Effector CD8-positive, alpha-beta T cell (primary cell): ENCODE measurements around the gene RAI2.

Experiments
- DNase-seq: peaks from one replicate; lab custom pipeline; 2025; lab: John Stamatoyannopoulos, UW
- total RNA-seq, 4 experiments: gene quantifications; one replicate each; lab custom pipeline; 2026; lab: John Stamatoyannopoulos, UW

The RAI2 gene
- 0 to 0.29 (median 0.09) reads per million in 4 experiments for total RNA-seq

DNA sequence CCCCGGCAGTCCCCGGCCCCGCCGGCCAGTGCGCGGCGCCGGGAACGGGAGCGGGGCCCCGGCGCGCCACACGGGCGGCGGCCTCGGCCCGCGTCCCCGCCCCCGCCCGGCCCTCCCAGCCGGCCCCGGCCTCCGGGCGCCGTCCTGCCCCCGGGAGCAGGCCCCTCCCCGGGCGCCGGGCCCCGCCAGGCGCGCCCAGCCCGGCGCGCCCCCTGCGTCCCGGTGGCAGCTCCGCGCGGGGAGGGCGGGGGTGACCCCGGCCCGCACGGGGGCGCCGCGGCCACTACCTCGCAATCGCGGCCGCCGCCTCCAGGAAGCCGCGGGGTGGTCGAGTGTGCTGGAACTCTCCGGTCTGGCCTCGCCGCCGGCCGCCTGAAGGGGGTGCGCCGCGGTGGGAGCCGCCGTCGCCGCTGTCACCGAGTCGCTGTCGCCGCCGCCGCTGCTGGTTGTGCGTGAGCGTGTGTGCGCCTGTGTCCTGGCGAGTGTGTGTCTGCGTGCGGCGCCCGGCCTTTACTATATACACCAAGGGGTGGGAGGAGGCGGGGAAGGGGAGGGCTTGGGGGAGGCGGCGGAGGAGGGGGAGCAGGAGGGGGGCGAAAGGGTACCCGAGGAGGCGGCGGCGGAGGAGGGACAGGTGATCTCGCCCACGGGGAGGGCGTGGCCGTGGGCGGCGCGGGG lies at the start of gene RAI2:
Gene RAI2, minus strand, starts transcription at position 488 of the 678 bp plus-strand sequence. CDS start 59,288 bp downstream, outside the sequence.
- DNase-seq, result peak; percentile 22

DNA sequence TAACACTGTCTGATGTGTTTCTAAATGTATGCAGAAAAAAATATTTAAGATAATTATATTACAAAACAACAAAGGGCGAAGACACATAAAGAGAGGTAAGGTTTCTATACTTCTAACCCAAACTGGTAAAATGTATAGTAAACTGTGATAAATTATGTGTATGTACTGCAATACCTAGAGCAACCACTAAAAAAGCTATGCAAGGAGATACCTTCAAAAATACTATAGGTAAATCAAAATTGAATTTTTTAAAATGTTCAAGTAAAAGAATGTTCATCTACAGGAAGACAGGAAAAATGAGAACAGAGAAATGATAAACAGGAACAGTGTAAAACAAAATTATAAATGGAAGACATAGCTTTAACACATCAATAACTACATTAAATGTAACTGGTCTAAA lies 27.3 kb upstream of the RAI2 start:
- no peak for DNase-seq

- no peak for DNase-seq
These were observed 21.6 kb upstream of the RAI2 start for GRCh38 chrX:17882680-17883079.

- DNase-seq, result no peak
These were observed 17.1 kb upstream of the RAI2 start for GRCh38 chrX:17878028-17878670.

DNA sequence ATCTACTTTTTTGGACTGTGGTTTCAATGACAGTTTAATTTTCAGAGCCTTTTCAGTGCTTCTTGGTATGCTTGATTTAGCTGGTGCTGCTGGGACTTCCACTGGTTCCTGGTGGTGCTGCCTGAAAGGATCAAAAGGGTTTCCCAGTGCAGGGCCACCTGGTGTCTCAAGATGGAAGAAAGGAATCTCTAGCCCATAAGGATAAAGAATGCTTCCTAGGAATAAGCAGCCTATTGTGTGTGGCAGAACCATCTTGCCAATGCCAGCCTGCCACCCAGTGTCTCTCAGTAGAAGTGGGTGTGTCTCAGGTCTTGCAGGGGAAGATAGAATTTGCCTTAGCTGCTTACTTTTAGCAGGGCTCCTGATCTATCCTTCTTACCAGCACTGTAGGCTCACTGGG lies 15.0 kb upstream of the RAI2 start:
- DNase-seq, result no peak

- no peak for DNase-seq
These were observed 8.5 kb upstream of the RAI2 start for GRCh38 chrX:17869580-17869979.

- no peak for DNase-seq
These were observed 452 bp upstream of the RAI2 start for GRCh38 chrX:17861489-17862011.

DNA sequence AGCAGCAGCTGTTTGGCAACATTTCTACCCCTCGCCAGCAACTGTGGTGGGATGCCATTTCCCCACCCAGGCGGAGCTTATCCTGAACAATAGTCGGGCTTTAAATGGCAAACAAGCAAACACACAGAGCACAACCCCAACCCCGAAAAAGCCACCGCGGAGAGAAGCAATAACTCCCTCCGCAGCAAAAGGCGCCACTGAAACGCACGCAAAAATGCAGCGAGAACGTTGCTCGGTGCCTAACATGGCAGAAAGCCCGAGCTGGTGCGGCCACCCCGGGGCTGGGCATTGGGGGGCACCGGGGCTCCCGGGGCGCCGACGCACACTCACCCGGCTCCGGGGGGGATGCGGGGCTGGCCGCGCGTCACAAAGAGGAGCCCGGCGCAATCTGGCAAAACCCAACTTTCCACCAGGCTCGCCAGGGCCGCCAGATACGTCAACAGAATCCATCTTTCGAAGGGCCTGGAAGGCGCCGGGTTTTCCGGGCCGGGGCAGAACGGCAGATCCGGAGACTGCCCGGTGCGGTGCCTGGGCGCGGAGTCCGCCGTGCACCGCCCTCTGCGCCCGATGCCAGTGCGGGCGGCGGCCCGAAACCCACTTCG lies 818 bp downstream of the RAI2 start:
- no peak for DNase-seq

DNA sequence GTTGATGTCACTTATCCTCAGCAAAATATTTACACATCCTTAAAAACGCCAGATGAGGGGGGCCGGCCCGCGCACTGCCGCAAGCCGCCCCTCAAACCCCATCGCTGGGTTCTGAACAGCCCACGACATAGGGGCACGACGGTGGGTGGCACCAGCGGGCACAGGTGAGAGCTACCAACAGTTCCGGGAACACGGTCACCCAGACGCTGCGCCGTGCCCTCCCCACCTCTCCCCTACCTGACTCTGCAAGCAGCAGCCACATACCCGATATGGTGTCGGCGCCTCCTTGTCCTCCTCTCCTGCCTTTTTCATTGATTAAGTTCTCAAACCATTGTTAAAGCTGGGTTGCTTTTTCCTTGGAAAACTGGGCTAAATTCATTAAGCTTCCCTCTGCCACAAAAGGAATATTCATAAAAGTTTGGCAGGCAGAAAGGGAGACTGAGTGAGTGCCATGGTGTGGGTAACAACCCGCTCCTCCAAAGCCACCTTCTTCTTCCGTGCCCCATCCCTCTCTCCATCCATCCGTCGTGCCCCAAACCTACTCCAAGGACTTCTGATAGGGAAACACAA lies 1.4 kb downstream of the RAI2 start:
- peak; percentile 1 for DNase-seq

DNA sequence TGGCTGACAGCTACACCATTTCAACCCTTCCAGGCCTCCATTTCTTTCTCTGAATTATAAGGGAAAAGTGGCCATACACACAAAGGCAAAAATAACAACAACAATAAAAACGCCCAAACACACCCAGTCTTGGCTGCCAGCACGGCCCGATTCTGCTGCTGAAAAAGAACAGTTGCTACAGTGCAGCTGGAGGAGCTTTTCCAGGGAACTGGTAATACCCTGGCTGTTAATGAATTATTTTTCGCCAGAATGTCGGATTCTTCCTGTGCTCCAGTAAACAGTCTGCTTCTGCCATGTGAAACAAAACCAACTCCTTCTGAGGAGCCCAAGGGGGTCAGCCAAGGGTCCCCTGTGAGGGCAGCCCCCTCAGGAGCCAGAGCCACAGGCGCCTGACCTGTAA lies 6.6 kb downstream of the RAI2 start:
- DNase-seq, result no peak

GRCh38 chrX:17854069-17854468 lies 7.0 kb downstream of the RAI2 start:
- DNase-seq, result no peak

- no peak for DNase-seq
These were observed 9.2 kb downstream of the RAI2 start for GRCh38 chrX:17851874-17852273.

DNA sequence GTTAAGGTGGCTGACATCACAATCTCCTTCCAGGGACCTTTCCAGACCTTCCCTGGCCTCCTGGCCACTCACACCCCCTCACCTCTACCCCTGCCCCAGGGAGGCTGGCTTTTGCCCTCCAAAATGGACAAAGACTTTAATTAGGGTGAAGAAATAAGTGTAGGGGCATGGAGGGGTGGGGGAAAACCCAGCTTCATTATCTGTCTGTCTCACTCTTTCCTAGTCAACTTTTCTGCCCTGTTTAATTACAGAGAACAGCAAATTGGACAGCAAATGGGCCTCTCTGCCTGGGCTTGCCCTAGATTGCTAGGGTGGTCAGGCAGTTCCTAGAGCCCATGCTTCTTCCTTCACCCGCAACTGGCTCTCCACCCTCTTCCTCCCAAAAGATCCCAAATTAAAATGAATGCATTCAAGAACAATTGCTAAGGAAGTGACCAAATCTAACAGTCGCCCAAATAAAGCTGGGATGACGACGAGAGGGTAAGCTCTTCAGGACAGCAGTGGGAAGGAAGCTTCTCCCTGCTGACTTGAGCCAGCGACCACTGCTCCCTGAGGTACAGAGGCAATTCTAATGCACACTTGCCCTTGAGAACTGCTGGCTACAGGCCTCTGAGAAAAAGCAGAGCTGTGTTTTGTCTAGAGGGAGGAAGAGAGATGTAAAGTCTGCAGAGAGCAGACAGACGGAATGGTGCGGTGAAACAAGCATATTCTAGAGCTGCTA lies 12.4 kb downstream of the RAI2 start:
- DNase-seq, result no peak

GRCh38 chrX:17846045-17846444 lies 15.1 kb downstream of the RAI2 start:
- DNase-seq, result no peak

GRCh38 chrX:17844236-17844635 lies 16.9 kb downstream of the RAI2 start:
- no peak for DNase-seq

DNA sequence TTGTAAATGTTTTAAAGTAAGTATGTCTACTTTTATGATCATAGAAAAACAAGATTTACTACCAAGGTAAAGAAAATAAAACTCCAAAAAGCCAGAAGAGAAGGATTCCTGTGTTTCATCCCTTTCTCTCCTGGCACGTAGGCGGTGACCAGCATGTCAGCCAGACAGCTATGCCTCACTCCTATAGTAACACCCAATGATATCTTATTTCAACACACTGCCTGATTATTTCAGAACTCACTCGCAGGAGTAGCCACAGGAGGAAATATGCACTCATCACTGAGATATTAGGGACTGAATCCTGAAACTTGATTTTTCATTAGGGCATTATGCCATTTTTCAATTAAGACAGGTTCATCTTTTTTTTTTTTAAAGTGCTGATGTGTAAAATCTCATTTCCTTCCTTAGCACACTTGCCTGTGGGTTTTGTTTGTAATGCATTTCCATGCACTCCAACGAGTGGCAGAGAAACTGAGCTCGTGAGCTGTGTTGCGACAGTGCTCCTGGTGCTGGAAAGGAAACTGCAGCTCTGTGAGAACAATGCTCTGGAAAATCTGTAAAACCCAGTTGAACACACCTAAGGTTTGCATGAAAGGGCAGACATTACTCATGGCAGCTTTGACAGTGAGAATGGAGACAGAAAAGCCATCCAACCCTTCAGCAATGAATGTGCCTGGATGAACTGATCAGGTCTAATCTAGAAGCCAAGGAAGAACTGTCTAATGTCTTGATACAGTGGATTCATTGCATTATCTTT lies 18.2 kb downstream of the RAI2 start:
- no peak for DNase-seq

GRCh38 chrX:17839269-17839668 lies 21.8 kb downstream of the RAI2 start:
- DNase-seq, result no peak

- no peak for DNase-seq
These were observed 24.3 kb downstream of the RAI2 start for GRCh38 chrX:17836830-17837229.

DNA sequence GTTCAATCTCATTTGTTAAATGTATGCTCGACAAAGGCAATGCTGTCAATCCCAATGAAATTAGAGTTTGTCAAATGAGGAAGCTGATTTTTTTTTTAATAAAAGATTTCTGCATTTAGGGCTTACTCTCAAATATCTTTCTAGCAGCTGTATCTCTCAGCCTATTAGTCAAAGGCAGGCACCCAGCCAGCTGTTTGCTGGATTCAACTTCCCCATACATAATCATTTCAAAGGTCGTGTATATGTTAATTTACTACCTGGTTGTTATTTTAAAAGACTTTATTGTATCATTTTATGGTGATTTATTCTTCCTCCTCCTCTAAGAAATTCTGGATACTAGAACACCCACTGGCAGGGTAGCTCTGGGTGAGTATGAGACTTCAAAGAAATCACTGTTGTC lies 27.1 kb downstream of the RAI2 start:
- no peak for DNase-seq

- no peak for DNase-seq
These were observed 29.8 kb downstream of the RAI2 start for GRCh38 chrX:17831255-17831654.

DNA sequence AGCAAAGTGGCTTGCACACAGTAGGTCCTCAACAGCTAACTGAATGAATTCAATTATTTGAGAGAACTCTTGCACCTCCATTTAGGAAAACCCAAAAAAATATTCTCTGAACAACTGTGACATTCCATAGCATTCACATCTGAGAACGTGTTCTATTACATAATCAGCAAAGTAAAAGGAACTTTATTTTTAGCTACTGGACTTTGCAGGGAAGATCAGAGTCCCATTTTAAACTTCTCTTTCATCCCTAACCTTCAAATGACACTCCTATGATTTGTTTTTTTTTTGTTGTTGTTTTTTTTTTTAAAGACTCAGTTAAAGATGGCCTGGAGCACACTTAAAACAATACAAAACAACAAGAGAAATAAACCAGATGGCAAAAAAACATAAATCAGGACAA lies 30.9 kb downstream of the RAI2 start:
- DNase-seq, result no peak
